HEK293T (cell line): Measurements from ENCODE around the gene GLOD4.

Source experiments
- ARNT ChIP-seq: fragments of 450-650 bp; IDR thresholded peaks from 2 replicates; pipeline ENCODE4 v1.6.1; 2017; ENCODE audit warnings: mild to moderate bottlenecking
- BHLHE40 ChIP-seq: fragments of 450-650 bp; IDR thresholded peaks from 2 replicates; pipeline ENCODE4 v1.6.1; 2016; ENCODE audit warnings: mild to moderate bottlenecking, moderate library complexity, borderline replicate concordance
- CTBP1 ChIP-seq: fragments of 450-650 bp; IDR thresholded peaks from 2 replicates; pipeline ENCODE4 v1.6.1; 2016; ENCODE audit warnings: borderline replicate concordance
- ELF4 ChIP-seq: fragments of 450-650 bp; IDR thresholded peaks from 2 replicates; pipeline ENCODE4 v1.6.1; 2017; ENCODE audit warnings: antibody characterized with exemption
- FOXM1 ChIP-seq: fragments of 450-650 bp; IDR thresholded peaks from 2 replicates; pipeline ENCODE4 v1.6.1; 2017; ENCODE audit warnings: mild to moderate bottlenecking, borderline replicate concordance
- HDGF ChIP-seq: fragments of 450-650 bp; IDR thresholded peaks from 2 replicates; pipeline ENCODE4 v1.6.1; 2017; ENCODE audit warnings: antibody characterized with exemption, borderline replicate concordance
- L3MBTL2 ChIP-seq: fragments of 450-650 bp; conservative IDR thresholded peaks from 2 replicates; pipeline ENCODE4 v1.6.1; 2016; ENCODE audit warnings: mild to moderate bottlenecking
- LEF1 ChIP-seq: fragments of 450-650 bp; IDR thresholded peaks from 2 replicates; pipeline ENCODE4 v1.6.1; 2017; ENCODE audit warnings: mild to moderate bottlenecking, borderline replicate concordance
- NFRKB ChIP-seq: fragments of 450-650 bp; IDR thresholded peaks from 2 replicates; pipeline ENCODE4 v1.6.1; 2016; ENCODE audit warnings: mild to moderate bottlenecking, moderate library complexity
- SP1 ChIP-seq: fragments of 450-650 bp; IDR thresholded peaks from 2 replicates; pipeline ENCODE4 v1.6.1; 2017
- SUZ12 ChIP-seq: fragments of 450-650 bp; IDR thresholded peaks from 2 replicates; pipeline ENCODE4 v1.6.1; 2016; ENCODE audit warnings: mild to moderate bottlenecking
- TARDBP ChIP-seq: fragments of 450-650 bp; IDR thresholded peaks from 2 replicates; pipeline ENCODE4 v1.6.1; 2016
- TF ChIP-seq, protein P1 (sequence below): fragments of 450-650 bp; IDR thresholded peaks from 2 replicates; pipeline ENCODE4 v1.6.1; 2016

DNA sequence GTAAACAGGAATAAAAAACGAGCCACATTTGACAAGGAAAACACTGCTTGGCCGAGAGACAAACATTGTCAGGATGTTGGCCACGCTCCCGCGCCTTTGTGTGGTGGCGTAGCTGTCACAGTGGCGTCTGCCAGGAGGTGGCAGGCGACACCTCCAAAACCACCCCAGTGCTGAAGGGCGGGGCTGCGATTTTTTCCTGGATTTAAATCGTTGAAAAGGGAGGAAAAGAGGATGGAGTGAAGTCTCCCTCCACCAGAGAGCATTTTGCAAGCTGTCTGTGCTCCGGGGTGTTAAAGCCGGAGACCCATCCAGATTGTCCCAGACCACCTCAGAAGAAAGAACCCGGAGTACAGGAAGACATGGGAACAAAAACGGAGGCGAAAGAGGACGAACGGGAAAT lies 12.8 kb upstream of the GLOD4 start:
- TF ChIP-seq TARDBP = no peak
- no peak for TF ChIP-seq LEF1
- no peak for TF ChIP-seq SP1
- no peak for TF ChIP-seq SUZ12
- TF ChIP-seq, protein P1, sequence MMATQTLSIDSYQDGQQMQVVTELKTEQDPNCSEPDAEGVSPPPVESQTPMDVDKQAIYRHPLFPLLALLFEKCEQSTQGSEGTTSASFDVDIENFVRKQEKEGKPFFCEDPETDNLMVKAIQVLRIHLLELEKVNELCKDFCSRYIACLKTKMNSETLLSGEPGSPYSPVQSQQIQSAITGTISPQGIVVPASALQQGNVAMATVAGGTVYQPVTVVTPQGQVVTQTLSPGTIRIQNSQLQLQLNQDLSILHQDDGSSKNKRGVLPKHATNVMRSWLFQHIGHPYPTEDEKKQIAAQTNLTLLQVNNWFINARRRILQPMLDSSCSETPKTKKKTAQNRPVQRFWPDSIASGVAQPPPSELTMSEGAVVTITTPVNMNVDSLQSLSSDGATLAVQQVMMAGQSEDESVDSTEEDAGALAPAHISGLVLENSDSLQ = no peak
- TF ChIP-seq FOXM1 = no peak
- no peak for TF ChIP-seq BHLHE40
- no peak for TF ChIP-seq ARNT
- no peak for TF ChIP-seq HDGF
- no peak for TF ChIP-seq NFRKB
- TF ChIP-seq CTBP1 = no peak
- no peak for TF ChIP-seq L3MBTL2
- no peak for TF ChIP-seq ELF4
